GM11168 (cell line): Measurements from ENCODE around the gene BCR.

Source experiments
- in situ Hi-C: fragments of 300-500 bp; cut with MboI; formaldehyde crosslinking; loops from one replicate; pipeline ENCODE4 v1.12.0; 2022; ENCODE audit warnings: low sequenced_read_pairs; ENCODE audit not compliant: unreplicated experiment

Gene BCR

DNA sequence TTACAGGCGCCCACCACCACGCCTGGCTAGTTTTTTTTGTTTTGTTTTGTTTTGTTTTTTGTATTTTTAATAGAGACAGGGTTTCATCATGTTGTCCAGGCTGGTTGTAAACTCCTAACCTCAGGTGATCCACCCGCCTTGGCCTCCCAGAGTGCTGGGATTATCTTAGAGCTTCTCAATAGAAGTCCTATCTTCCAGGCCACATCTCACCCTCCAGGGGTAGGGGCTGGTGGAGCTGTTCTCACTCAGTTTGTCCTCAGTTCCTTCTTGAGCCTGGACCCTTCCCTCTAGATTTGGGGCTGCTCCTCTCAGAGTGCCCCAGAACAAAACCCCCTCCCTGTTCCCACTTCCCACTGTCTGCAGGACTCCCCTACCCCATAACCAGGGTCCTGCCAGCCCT is 31.3 kb downstream of the BCR start:
- in situ Hi-C loops: no loop called here

- in situ Hi-C loops: no loop called here
Measured at GRCh38 chr22:23212061-23213021, 32.0 kb downstream of the BCR start.

GRCh38 chr22:23213022-23213555 is 32.8 kb downstream of the BCR start:
- in situ Hi-C loops: no loop called here

GRCh38 chr22:23213581-23214334 is 33.4 kb downstream of the BCR start:
- in situ Hi-C loops: no loop called here

GRCh38 chr22:23214398-23214797 is 34.1 kb downstream of the BCR start:
- in situ Hi-C loops: no loop called here

DNA sequence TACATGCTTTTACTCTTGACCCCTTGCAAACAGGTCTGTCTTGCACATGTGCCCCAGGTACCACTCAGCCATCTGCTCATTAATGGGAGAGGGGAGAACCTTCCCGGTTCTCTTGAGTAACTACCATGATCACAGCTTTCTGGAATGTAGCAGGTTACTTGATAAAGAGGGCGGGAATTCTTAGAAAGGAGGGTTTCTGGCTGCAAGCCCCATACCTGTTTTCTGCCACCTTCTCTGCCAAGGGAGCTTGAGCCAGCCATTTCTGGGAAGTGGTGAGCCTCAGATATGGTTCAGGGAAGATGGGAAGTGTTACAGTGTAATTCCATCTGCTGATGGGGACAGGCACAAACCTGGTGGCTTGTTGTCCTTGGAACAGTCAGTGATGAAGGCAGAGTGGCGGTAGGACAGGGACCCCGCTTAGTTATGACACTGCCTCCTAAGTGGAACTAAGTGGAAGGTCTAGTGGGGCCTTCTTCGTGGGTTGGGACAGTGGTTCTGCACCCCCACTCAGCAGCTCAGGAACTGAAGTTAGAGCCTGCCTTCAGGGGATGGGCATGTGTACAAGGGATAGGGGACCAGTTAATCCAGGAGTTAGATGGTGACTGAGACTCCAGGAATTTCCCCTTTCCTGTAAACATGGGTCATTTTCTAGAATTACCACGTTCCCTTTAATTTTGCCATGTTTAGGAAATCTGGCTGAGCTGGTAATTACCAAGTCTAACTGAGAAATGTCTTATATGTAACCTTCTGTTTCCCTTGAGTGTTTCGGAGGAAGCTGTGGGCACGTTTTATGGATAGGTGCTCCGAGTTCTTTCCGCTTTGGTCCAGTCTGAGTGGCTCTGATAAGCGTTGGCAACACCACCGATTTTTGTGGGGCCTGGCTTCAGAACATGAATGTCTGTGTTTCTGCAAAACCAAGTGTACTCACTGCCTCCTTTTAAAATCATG is 35.3 kb downstream of the BCR start:
- in situ Hi-C loops: no loop called here

DNA sequence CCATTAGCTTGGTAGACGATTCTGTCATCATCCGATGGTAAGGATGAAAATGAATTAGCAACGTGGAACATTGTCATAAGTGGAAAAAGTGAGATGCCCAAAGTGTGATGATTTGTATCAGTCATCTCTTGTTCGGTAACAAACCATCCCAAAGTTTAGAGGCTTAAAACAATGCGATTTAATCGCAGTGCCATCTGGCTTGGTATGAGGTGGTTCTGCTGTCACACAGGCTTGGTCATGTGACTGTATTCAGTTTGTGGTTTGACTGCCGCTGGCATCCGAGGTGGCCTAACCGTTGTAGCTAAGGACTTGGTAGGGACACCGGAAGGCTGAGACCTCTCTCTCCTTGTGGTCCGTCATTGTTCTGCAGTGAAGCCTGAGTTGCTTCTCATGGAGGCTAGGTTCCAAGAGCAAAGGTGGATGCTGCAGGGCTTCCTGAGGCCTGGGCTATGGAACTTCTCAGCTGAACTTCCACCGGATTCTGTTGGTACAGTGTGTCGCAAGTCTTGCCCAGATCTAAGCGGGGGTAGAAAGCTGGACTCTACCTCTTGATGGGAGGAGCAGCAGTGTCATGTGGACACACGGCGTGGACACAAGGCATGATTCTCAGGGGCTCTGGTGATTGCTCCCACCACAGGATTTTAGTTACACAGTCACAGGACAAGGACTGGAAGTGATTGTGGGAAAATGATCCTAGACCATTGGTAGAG is 36.3 kb downstream of the BCR start:
- in situ Hi-C loops: no loop called here

DNA sequence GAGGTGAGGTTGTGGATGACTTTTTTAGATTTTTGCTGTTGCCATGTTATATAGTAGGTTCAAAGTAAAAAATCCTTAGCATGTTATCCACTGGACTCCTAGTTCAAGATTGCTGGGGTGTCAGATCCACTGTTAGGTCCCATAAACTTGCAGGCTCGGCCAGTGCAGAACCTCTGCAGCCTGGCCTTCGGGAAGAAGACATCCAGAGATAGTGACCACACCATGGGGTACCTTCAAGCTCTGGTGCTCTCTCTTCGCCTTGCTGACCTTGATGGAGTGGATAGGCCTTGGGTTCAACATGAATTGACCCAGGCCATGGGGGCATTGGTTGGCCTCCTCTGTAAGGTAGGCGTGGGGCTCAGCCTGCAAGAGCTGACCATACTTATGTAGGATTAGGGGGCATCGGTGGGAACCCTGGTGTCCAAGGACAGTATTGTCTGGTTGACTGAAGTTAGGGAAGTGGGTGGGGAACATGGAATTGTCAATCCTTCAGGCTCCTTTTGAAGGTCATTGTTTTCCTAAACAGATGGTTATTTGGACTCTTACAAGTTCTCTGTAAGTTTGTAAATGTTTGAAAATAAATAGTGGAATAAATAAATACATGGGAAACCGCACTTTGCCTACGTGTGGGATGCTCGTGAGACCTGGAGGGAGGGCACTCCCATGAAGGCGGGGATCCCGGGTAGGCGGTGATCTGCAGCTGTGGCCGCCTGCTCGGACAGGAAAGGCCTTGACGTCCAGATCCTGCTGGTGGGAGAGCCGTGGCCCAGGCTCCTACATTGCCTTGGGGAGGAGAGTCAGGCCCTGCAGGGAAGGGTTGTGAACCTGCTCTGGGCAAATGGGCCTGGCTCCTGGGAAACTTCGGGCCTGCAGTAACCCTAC is 37.1 kb downstream of the BCR start:
- in situ Hi-C loops: no loop called here

DNA sequence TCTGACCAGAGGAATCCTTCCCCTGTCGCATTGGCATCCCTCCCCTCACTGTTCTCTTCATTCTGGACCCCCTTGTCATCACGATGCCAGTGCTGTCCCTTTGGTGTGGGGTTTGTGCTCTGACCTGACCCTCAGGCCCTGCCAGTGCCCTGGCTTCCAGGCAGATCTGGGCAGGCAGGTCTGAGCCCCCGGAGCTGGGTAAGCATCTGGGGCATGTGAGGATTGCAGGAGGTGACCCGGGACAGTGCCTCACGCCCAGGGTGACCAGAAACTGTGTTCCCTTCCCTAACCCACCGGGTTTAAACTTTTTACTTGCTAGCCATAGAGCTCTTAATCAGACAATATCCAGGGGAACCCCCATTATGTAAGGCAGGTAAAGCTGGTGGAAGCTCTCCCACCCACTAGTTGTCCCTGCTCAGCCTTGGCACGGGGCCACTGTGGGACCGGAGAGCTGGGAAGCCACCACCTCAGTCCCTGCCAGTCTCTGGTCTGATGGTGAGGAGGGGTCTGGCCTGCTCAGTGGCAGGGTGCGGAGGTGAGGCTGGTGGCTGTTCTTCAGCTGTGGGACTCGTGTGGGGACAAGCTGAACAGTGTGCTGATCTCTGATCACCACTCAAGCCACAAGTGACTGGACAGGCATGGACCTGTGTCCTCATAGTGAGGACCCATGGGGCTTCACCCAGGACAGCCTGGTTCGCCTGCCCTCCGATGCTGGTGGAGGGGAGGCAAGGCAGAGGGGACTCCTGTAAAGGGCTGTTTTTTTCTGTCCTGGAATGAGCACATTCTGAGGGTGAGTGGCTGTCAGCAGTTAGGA is 38.0 kb downstream of the BCR start:
- in situ Hi-C loops: no loop called here

DNA sequence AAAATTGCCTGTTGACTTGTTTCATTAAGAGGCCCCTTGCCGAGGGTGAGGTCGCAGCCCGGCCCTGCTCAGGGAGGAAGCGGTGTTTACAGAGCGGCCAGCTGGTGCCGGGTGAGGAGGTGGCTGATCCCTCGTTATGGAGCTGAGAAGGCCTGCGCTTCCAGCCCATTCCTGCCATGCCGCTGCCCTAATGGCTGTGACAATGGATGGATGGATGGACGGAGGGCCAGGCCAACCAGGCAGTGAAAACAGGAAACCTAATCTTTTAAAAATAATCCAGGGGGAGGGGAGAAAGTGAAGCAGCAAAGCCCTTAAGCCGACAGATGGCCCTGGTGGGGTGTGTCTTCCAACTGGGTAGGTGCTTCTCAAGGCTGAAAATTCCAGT is 38.5 kb downstream of the BCR start:
- in situ Hi-C loops: no loop called here

- in situ Hi-C loops: no loop called here
Measured at GRCh38 chr22:23219317-23219716, 39.0 kb downstream of the BCR start.

- in situ Hi-C loops: no loop called here
Measured at GRCh38 chr22:23219822-23220484, 39.6 kb downstream of the BCR start.

DNA sequence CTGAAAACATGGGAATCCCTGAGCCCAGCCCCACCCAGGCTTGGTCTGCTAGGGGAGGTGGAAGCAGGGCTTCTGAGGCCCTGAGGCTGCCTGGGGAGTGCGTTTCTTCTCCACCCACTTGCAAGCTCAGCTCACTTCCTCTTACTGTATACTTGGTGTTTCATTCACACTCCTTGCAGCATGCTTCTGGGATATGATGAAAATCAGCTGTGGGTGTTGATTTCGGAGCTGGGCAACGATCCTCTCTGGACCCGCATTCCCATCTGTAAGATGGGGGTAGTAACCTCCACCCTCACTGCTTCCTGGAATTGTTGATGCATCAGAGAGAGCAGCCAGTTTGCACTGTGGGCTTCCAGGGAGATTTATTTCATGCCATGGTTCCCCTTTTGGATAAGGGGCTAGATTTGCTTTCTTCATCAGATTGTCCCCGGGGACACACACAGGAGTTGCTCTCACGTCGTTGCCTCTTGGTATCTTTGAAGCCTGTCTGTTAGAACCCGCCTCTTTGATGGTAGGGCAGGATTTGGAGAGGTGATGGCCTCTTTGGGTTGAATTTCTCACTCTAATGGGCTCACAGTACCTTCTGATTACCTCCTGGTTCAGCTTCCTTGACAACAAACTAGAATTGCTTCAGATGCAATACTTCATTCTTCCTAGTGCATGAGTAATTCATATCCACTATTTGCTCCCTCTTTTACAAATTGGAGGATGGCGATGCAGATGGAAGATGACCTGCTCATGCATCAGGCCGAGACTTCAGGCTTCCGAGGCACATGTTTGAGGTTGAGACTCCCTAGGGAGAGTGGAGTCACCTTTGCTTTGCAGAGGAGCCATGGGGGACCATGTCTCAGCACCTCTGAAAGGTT is 40.4 kb downstream of the BCR start:
- in situ Hi-C loops: no loop called here

GRCh38 chr22:23221351-23221804 is 41.1 kb downstream of the BCR start:
- in situ Hi-C loops: no loop called here

GRCh38 chr22:23222033-23222792 is 41.9 kb downstream of the BCR start:
- in situ Hi-C loops: no loop called here
